Hematopoietic multipotent progenitor cell (in vitro differentiated cells): Measurements from ENCODE around the gene PSPC1. TPM values are rescaled to one million over a fixed set of nuclear protein-coding genes. Genes with fewer than 3 reads are reported as not detected.
A peak's percentile ranks its signal among the peaks of the same experiment; 100 is the strongest.
"Not testable (repeated sequence)": the region's sequence is repeated elsewhere in the genome, so short reads cannot be mapped to it uniquely, and the experiment has no call there.

Experiments used
- DNase-seq, 3 donors: peaks; one replicate each; pipeline ENCODE4 v3.0.0-alpha.2; 2011 to 2015; ENCODE audit warnings: low read depth in 2 of 3, low spot score in 2 of 3
- total RNA-seq: library from RNA; depleted of rRNA; stranded (reverse); fragments of >200 nt; gene quantifications from one replicate; pipeline ENCODE4 v1.2.3, GENCODE V29; 2012

Gene PSPC1
- total RNA-seq, 1 donor, result 70.0 TPM

GRCh38 chr13:19764237-19764636 is 18.5 kb downstream of the PSPC1 start:
- no peak for DNase-seq

- DNase-seq, result no peak
Observed at GRCh38 chr13:19763618-19764017, 19.1 kb downstream of the PSPC1 start.

- no peak for DNase-seq
Observed at GRCh38 chr13:19759669-19760068, 23.1 kb downstream of the PSPC1 start.

GRCh38 chr13:19742643-19743042 is 40.1 kb downstream of the PSPC1 start:
- no peak for DNase-seq

GRCh38 chr13:19737844-19738557 is 44.7 kb downstream of the PSPC1 start:
- DNase-seq, result no peak

GRCh38 chr13:19726611-19727010 is 56.1 kb downstream of the PSPC1 start:
- no peak for DNase-seq

GRCh38 chr13:19725320-19725719 is 57.4 kb downstream of the PSPC1 start:
- no peak for DNase-seq

- DNase-seq, result no peak
Observed at GRCh38 chr13:19720039-19720438, 62.7 kb downstream of the PSPC1 start.

- peak in 2 of 3 donors; percentile 9 to 11 for DNase-seq
Observed at GRCh38 chr13:19713186-19713965, 69.4 kb downstream of the PSPC1 start.

- DNase-seq, result not testable (repeated sequence)
Observed at GRCh38 chr13:19709782-19710181, 73.0 kb downstream of the PSPC1 start.

- not testable (repeated sequence) for DNase-seq
Observed at GRCh38 chr13:19709039-19709438, 73.7 kb downstream of the PSPC1 start.

GRCh38 chr13:19704256-19704655 is 78.5 kb downstream of the PSPC1 start:
- not testable (repeated sequence) for DNase-seq

- not testable (repeated sequence) for DNase-seq
Observed at GRCh38 chr13:19701619-19702018, 81.1 kb downstream of the PSPC1 start.

- not testable (repeated sequence) for DNase-seq
Observed at GRCh38 chr13:19700963-19701362, 81.8 kb downstream of the PSPC1 start.

GRCh38 chr13:19695829-19696228 is 86.9 kb downstream of the PSPC1 start:
- DNase-seq, result no peak

- DNase-seq, result no peak
Observed at GRCh38 chr13:19695428-19695827, 87.3 kb downstream of the PSPC1 start.

GRCh38 chr13:19691447-19691846 is 91.3 kb downstream of the PSPC1 start:
- not testable (repeated sequence) for DNase-seq

GRCh38 chr13:19685437-19685836 is 97.3 kb downstream of the PSPC1 start:
- DNase-seq, result no peak

- no peak for DNase-seq
Observed at GRCh38 chr13:19685034-19685433, 97.7 kb downstream of the PSPC1 start.

GRCh38 chr13:19681517-19681916 is 101.2 kb downstream of the PSPC1 start:
- DNase-seq, result peak in 1 of 3 donors; percentile 20

- no peak for DNase-seq
Observed at GRCh38 chr13:19680751-19681150, 102.0 kb downstream of the PSPC1 start.

- no peak for DNase-seq
Observed at GRCh38 chr13:19676168-19676567, 106.6 kb downstream of the PSPC1 start.
